Activated CD8-positive, alpha-beta memory T cell treated with anti-CD3 and anti-CD28 coated beads for 4 hours (primary cell): ENCODE results near the gene TRERF1.
"Not testable (repeated sequence)": the region's sequence is repeated elsewhere in the genome, so short reads cannot be mapped to it uniquely, and the experiment has no call there.

Experiments
- DNase-seq, 2 donors: peaks; one replicate each; pipeline ENCODE4 v3.0.0-alpha.2; 2020; ENCODE audit warnings: low read depth in 2 of 2

TRERF1 gene

DNA sequence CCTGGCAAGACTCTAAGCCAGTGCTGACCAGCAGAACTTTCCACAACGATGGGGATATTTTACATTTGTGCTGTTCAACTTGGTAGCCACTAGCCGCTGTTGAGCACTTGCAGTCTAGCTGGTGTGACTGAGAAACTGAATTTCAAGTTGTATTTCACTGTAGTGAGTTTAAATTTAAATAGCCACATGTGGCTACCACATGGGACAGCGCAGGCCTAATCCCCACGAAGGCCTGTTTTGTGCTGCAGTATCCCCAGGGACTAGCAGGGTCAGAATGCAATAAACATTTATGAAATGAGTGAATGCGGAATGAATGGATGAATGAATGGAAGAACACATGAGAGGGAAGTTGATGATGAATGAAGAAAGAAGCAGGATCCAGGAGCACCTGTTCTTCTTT lies 115.8 kb downstream of the TRERF1 start:
- DNase-seq = no peak

DNA sequence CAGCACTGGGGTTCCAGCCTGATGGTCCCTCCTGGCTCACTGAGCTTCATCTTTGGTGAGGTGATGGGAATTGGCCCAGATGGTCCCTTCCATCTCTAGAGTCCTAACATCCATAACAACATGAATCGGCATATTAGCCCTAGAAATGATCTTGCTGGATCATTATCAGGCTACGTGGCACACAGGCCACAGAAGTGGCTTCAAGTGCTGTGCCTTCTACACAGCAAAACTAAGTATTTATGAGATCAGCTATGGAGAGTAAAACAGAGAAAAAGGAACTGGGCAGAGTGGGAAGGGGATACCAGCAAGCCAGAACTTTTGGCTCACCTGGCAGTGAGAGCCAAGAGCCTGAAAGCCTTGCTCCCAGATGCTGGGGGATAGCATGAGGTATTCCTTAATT lies 116.9 kb downstream of the TRERF1 start:
- no peak for DNase-seq

DNA sequence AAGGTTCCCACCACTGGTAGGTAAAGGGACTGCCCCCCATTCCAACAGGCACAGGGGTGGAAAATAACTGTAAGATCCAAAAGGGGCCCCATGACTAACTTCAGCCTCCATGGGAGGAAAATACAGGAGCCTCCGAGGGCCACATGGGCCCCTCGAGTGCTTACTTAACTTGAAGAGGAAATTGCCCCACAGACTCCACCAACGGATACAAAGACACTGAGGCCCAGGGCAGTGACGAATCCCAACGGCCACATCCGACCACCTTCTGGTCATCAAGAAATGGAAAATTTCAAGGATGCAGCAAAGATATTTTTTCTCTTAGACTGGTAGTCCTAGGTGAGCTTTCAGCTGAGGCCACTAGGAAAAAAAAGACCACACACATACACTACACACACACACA lies 118.1 kb downstream of the TRERF1 start:
- DNase-seq = no peak

DNA sequence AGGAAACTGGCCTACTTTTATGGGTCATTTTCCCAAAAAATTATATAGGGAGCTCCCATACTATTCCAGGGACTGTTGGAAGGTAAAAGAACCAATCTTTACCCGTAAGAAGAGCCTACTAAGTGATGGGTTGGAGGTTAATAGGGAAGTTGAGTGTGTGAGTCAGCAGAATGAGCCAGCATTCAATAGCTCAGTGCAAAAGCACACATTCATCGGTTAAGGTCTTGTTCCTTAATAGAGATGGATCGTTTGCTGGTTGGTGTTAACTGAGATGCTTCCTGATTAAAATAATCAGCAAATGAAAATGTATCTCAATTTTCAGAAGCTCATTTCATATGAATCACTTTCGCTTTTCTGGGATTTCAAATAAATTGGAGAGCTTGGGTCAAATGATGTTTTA lies 118.8 kb downstream of the TRERF1 start:
- DNase-seq = no peak

DNA sequence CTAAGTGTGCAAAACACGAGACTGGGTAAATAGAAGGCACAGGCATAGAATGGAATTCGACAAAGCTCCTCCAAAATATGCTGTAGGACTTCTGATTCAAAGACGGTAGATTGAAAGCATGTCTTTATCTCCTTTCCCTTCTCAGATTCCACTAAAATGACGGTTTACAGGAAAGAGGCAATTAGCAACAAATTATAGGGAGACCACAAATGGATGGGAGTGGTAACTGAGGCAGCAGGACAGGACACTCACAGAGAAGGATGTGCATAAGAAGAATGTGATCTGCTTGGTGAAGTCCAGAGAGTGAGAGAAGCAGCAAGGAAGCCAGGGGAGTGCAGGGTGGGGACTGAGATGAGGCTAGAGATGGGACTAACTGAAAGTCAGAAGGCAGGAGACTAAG lies 120.7 kb downstream of the TRERF1 start:
- no peak for DNase-seq

DNA sequence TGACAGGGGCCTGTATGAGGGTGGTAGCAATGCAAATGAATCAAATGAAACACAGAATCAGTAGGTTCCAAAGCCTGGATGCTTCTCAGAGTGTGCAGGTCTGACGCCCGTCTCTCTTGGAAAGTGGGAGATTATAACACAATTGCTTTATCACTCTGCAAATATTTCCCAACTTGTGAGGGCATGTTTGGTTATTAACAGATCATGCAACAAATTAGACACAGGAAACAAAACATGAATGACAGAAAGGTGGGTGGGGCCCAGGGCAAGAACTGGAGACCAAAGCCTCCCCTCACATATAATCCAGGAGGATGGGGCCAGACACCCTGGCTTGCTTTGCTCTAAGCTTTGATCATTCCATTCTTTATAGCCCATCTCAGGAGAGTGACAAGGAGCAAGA lies 125.5 kb downstream of the TRERF1 start:
- no peak for DNase-seq

DNA sequence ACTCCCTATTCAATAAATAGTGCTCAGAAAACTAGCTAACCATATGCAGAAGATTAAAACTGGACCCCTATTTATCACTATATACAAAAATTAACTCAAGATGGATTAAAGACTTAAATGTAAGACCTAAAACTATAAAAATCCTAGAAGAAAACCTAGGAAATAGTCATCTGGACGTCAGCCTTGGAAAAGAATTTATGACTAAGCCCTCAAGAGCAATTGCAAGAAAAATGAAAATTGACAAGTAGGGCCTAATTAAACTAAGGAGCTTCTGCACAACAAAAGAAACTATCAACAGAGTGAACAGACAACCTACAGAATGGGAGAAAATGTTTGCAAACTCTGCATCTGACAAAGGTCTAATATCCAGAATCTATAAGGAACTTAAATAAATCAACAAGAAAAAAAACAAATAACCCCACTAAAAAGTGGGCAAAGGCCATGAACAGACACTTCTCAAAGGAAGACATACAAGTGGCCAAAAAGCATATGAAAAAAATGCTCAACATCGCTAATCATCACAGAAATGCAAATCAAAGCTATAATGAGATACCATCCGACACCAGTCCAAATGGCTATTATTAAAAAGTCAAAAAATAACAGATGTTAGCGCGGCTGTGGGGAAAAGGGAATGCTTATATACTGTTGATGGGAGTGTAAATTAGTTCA lies 126.9 kb downstream of the TRERF1 start:
- DNase-seq = not testable (repeated sequence)

DNA sequence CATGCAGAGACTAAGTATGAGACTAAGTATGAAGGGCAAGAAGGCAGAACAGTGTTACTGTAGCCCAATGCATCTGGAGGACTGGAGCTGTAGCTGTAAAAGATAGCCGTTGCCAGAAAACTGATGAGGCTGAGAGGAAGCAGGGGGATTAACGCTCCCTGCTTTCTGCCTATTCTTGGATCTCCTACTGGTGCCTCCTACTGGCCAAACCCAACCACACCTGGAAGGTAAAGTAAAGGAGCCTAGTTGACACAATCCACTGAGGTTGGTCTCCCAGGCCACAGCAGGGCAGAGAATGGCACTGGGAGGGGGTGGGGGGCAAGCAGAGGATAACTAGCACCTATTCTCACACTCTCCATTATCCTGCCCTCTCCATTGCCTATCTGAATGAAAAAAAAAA lies 129.1 kb downstream of the TRERF1 start:
- no peak for DNase-seq

DNA sequence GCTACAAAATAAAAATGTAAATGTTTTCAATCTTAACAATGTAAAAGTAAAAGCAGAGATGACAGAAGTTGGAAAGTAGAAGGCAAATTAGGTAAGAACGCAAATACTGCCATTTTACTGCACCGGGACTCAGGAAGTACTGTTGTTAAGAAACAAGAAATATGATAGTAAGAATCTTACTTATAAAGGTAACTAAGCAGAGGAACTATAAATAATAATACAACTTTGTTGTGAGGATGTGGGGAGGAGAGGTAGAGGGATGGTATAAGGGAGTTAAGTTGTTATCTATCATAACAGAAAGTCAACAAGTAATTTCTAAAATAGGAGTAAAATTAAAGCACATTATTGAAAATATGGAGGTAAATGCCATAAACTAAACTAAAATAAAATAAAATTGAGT lies 129.8 kb downstream of the TRERF1 start:
- no peak for DNase-seq

DNA sequence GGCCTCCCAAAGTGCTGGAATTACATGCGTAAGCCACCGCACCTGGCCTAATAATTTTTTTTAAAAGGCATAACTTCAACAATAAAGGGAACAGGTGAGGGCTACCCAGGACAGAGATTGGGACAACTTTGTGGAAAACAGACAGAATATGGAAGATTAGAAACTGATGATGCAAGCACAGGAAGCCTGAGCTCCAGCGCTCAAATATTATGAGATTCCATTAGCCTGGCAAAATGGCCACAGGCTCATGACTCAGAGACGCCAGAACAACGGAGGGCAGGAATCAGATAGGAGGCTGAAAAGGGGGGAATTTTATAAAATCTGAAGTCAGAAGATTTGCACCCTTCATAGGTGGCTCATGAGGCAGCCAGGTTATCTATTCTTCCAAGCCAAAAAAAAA lies 131.0 kb downstream of the TRERF1 start:
- DNase-seq = no peak

DNA sequence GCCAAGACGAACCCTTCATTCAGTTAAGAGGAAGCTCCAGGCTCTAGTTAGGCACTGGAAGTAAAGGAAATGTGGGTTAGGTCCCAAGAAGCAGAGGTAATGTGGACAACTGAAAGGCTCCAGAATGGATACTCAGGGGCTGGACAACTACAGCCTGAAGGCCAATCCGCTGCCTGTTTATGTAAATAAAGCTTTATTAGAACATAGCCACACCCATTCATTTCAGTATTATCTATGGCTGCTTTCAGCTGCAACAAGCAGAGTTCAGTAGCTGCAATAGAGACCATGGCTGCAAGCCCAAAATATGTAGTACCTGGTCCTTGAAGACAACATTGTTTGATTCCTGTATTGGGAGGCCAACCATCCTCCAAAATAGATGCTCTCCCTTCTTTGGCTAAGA lies 133.2 kb downstream of the TRERF1 start:
- DNase-seq = no peak

DNA sequence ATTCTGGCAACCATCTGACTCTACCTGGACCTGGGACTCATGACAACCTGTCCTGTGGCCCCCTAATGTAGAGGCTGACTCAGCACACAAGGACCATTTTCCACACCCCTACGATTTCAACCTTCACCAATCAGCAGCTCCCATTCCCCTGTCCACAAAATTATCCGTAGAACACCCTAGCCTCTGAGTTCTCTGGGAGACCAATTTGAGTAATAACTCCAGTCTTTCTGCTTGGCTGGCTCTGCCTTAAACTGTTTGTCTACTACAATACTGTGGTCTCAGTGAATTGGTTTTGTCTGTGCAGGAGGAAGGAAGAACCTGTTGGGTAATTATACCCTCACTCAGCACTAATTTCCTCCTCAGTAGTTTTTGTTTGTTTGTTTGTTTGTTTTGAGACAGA lies 134.7 kb downstream of the TRERF1 start:
- DNase-seq = no peak

DNA sequence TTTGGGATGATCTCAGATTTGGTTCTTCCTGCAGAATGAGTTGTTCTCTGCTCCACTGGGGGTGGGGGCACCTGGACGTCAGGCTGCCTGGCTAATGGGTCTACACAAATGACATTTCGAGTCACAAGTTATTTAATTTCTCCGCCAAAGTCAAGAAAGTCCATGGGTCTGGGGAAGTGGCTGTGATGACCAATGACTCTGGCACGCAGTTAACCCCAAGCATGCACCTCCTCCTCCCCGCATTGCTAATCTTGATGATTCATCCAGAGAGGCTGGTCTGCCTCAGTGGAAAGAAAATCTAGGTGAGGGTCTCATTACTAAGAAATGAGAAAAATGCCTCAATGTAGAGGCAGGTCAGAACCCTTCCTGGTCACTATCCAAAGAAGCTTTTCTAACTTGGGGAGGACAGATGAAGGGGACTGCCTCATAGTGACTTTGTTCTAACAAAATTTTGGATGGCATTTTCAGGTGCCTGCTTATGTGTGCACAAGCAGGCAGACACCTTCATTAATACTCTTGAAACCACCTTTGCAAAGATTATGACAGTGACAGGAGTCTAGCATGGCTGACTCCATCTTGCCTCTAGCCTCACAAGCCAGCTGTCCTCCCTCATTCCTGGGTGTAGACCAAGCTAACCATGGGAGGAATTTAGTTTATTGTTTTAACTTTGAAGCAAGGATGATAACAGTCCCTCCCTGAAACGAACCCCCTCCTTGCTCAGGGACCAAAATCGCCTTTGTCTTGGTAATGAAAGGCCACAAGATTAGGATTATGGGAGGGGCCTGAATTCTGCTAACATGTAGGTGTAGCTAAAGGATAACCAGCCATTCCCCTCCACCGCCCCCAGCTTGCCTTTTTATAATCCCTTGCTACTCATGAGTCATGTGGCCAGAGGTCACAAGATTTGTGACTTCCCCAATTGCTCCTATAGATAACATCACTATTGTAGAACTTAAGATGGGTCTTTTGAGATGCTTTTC lies 135.4 kb downstream of the TRERF1 start:
- DNase-seq = no peak

DNA sequence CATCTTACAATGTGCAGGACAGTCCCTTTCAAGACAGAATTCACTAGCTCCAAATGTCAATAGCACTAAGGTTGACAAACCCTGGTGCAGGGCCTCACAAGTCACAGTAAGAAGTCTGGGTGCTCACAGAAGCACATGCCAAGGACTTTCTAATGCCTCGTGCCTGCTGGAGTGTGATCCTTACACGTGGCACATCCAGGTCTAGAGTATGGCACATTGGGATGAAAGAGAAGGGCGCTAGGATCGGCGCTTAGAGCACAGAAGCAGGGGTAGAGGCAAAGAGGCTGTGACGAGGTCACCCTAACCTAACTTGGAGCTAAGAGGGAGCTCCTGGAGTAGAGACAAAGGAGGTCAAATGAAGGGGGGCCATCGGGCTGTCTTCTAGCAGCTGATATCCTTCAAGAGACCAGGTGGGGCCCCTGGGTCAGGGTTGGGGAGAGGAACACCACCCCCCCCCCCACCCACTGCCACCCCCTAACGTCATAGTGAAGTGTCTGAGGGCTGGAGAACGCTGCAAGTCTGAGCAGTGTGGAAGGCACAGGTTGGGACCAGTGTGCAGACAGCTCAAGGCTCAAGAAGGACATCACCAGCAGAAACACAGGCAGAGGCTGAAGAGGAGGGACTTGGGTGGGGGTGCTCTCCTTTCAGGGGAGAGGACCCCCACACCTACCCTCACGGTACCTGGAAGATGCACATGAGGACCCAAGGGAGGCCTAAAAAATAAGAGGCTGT lies 136.3 kb downstream of the TRERF1 start:
- DNase-seq = no peak

DNA sequence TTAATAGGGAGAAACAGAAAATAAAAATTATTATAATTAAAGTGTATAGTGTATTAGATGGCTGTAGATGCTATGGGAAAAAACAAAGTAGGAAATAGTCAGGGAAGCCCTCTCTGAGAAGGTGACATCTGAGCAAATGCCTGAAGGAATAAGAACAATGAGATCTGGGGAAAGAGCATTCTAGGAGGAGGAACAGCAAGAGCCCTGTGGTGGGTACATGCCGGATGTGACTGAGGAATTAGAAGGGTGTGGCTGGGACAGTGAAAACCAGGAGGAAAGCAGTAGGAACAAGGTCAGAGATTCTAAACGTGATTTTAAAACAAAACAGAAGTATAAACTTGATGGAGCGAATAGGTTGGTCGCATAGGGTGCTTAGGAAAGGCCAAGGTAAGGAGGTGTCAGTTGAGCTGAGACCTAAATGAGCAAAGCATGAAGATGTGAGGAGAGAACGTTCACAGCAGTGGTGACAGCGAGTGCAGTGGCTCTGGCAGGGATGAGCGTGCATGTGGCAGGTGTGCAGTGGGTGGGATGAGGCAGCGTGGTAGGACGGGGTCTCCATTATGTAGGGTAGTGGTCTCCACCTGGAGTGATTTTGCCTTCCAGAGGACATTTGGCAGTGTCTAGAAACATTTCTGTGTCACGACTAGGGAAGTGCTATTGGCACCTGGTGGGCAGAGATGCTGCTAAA lies 137.0 kb downstream of the TRERF1 start:
- no peak for DNase-seq

DNA sequence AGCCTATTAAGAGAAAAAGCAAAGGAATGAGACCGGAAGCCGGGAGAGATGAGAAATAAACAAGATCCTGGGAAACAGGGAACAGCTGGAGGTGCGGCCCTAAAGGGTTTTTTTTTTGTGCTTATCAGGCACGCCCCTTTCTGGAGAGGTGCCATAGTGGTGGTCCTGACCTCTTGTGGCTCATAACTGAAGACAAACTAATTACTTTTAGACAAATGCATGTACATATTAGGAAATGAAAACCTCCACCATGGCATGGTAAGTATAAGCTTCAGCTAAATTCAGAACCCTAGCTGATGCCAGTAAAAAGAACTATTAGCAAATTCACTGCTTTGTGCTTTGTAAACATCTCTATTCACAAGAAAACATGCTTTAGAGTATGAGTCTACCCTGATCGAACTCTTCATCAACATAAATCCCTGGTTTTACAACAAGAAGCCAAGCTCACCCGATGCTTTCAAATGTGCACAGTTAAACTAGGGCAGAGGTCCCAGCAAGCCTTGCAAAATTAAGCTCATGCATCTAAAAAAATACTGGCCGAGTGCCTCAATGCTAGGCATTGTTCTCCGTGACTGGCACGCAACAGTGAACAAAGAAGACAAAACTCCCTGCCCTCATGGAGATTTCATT lies 137.7 kb downstream of the TRERF1 start:
- no peak for DNase-seq

DNA sequence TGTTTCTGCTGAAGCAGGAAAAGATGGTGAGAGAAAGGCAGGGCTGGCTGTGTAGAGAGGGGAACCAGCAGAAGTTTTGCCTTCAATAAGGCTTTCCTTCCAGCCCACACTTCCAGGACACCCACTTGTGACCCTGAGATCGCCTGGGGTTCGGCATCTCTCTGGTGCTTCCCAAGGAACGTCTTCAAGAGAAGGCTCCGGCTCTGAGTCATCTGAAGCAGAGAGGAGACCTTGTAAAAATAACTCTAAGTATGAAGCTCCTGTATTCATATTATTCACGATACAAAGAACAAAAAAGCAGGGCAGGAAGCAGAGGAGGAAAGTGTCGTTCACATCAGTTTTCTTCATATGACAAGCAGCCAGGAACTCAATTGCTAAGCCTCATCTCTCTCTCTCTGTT lies 138.7 kb downstream of the TRERF1 start:
- no peak for DNase-seq

DNA sequence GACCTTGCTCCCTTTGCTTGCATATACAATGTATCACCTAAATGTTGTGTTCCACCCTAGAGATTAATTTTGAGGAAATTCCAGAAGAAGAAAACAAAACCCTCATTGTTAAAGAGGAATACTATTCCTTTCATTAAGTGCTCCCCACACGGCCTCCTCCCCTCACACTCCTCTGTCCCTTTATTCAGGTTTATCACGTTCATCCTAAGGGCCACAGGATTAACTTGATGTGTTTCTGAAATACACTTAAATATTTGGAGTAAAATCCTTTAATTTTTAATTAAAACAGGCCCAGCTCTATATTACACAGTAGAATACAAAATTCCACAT lies 144.6 kb downstream of the TRERF1 start:
- DNase-seq = no peak

DNA sequence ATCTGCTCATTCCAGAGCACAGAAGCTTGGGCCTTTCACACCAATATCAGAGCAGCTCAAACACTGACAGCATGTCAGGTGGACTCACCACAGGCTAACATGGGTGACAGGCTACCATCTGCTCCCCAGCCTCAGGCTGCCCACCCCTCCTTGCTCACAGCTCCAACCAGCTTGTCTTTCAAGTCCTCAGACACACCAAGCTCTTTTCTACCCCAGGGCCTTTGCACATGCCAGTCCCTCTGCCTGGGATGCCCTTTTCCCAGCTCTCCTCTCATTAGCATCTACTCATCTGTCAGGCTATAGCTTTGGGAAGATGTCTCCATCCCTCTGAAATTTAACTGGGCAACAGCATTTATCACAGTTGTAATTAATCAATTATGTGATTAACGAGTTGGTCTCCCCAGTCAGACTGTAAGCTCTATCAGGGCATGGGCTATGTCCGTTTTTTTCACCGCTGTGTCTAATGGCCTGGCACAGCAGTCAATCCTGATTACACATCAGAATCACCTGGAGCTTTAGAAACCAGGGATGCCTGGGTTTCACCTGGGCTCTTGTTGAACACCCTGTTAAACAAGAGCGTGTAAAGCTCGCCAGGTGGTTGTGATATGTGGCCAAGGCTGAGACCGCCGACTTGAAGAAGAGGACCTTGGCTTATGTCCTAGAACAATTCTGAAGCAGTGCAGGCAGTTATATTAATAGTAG lies 145.1 kb downstream of the TRERF1 start:
- DNase-seq = no peak

DNA sequence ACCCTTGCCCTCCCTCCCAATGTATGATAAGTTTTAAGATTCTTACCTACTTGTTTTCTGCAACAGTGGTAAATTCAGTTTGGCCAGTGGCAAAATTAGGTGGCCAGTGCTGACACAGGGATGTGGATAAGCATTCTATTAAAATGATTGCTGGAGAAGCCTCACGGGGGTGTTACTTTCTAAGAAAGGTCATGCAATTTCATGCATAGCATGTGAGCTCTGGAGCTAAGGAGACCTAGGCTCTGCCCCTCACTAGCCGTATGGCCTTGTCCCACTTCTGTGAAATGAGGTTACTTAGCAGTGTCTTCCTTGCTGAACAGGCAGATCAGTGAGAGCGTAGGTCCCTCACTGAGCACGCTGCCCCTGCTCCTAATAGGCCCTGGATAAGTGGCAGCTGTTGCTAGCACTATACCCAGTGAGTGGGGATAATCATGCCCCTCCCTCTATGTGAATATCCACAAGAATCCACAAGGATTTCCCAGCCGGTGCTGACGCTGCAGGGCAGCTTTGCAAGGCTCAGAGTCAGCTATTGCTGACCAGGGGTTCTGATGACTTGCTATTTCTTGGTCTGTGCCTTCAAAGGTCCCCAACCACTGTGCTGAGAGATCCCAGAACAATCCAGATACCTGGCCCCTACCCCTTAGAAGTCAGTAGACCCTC lies 147.5 kb downstream of the TRERF1 start:
- no peak for DNase-seq
